Astrocyte of the cerebellum (primary cell): ENCODE measurements around the gene CABCOCO1.

Experiments used
- DNase-seq: peaks from one replicate; pipeline ENCODE4 v3.0.0-alpha.2; 2011; ENCODE audit warnings: low read depth
- H3K4me3 ChIP-seq: 2 replicates; pipeline ENCODE4 v1.5.1; 2011; ENCODE audit warnings: mild to moderate bottlenecking, low read depth, low read length, moderate library complexity
- in situ Hi-C: cut with HindIII; loops from 2 replicates; pipeline ENCODE4 v1.10.0; 2017; ENCODE audit warnings: low sequenced_read_pairs
- TF ChIP-seq, protein P1 (sequence below): IDR thresholded peaks from 2 replicates; pipeline ENCODE4 v1.5.1; 2012; ENCODE audit warnings: low read length, low read depth, moderate library complexity, mild to moderate bottlenecking; ENCODE audit errors: missing control alignments

CABCOCO1 gene

GRCh38 chr10:61620506-61620905 is 42.2 kb upstream of the CABCOCO1 start:
- TF ChIP-seq, protein P1, sequence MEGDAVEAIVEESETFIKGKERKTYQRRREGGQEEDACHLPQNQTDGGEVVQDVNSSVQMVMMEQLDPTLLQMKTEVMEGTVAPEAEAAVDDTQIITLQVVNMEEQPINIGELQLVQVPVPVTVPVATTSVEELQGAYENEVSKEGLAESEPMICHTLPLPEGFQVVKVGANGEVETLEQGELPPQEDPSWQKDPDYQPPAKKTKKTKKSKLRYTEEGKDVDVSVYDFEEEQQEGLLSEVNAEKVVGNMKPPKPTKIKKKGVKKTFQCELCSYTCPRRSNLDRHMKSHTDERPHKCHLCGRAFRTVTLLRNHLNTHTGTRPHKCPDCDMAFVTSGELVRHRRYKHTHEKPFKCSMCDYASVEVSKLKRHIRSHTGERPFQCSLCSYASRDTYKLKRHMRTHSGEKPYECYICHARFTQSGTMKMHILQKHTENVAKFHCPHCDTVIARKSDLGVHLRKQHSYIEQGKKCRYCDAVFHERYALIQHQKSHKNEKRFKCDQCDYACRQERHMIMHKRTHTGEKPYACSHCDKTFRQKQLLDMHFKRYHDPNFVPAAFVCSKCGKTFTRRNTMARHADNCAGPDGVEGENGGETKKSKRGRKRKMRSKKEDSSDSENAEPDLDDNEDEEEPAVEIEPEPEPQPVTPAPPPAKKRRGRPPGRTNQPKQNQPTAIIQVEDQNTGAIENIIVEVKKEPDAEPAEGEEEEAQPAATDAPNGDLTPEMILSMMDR, result no peak
- in situ Hi-C loops, result no loop called here
- no peak for DNase-seq
- H3K4me3 ChIP-seq, result no peak overlapping the region

DNA sequence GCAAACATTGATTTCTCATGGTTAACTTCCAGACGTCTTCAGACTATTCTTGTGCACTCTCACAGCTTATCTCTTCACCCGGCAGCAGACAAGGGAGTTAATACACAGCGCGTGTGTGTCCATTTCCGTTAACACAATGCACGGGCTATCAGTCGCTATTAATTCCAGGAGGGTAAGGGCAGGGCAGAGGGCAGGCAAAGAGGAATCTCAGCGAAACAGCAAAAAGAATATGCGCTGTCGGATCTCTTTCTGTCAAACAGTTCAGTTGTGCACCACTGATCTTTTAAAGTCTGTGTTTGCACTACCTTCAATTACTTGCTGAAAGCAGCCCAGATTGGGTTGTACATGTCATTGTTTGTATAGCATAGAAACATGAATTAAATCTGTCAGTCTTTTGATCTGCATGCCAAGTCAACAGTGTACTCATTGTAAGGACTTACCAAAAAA is 41.1 kb upstream of the CABCOCO1 start:
- no peak overlapping the region for H3K4me3 ChIP-seq
- TF ChIP-seq, protein P1, result no peak
- no peak for DNase-seq
- in situ Hi-C loops, result no loop called here

- in situ Hi-C loops, result no loop called here
- TF ChIP-seq, protein P1, result no peak
- H3K4me3 ChIP-seq, result no peak overlapping the region
- DNase-seq, result no peak
Measured at GRCh38 chr10:61623161-61623560, 39.6 kb upstream of the CABCOCO1 start.

DNA sequence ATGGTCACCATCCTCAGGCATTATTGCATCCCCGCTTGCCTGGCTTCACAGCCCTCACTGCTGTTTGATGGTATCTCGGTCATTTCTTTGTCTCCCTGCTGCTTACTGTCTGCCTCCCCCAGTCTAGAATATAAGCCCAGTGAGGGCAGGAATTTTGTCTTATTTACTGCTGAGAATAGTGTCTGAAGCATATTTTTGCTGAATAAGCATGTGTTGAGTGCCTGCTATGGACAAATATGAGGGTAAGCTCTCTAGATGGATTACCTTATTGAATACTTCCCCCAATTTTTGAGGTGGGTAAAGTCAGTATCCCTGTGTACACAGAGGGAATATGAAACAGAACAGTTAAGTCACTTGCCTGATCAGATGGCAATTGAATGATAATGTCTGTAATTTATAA is 36.5 kb upstream of the CABCOCO1 start:
- in situ Hi-C loops, result no loop called here
- DNase-seq, result no peak
- H3K4me3 ChIP-seq, result no peak overlapping the region
- TF ChIP-seq, protein P1, result no peak

DNA sequence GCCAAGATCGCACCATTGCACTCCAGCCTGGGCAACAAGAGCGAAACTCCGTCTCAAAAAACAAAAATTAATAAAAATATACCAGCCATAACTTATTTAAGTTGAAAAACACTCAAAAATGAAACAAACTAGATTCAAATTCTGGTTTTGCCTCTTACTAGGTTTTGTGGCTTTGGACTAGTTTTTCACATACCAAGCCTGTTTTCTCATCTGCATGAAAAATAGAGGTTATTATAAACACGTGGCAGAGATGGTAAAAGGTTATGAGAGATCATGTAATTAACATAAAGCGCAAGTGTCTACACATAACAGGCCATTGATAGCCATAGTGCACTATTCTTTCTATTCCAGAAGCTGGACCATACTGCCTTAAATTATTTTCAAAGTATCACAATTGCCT is 35.5 kb upstream of the CABCOCO1 start:
- in situ Hi-C loops, result no loop called here
- no peak overlapping the region for H3K4me3 ChIP-seq
- peak; percentile 52 for DNase-seq
- TF ChIP-seq, protein P1, result no peak

DNA sequence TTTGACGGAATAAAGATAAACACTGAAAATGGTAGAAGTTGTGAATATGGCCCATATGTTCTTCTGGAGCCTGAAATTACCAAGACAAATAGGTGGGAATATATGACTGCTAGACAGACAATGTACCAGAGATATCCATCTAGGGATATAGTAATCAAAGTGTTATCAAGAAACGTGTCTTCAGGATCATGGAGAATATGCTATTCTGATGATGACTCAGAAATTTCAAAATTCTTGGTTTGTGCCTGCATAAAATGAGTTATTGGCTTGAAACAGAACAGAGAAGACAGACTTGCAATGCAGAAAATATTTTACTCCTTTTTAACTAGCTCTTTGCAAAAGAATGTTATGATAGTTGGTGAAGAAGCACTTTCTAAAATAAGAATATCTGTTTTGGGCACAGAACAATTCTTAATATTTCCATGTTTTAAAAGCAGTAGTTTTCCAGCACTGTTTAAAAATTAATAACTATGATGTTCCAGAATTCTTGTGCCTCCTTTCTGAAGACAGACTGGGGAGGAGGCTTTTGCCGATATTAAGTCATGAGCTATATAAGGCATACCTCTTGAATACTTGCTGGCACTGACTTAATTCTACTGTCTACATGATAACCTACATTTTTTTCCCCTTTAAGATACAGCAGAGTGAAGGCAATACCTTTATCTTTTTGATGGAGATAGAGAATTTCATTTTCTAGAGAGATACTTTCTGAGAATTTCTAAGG is 34.4 kb upstream of the CABCOCO1 start:
- in situ Hi-C loops, result no loop called here
- DNase-seq, result no peak
- H3K4me3 ChIP-seq, result no peak overlapping the region
- TF ChIP-seq, protein P1, result no peak
